GM18526 (cell line): ENCODE results near the gene HOXA5.

Experiments used
- POLR2A ChIP-seq: IDR thresholded peaks from 3 replicates; pipeline ENCODE4 v1.6.1; 2011; ENCODE audit not compliant: insufficient read length; ENCODE audit errors: extremely low read depth

Gene HOXA5

GRCh38 chr7:27175626-27176523 lies 32.4 kb upstream of the HOXA5 start:
- no peak for TF ChIP-seq POLR2A

DNA sequence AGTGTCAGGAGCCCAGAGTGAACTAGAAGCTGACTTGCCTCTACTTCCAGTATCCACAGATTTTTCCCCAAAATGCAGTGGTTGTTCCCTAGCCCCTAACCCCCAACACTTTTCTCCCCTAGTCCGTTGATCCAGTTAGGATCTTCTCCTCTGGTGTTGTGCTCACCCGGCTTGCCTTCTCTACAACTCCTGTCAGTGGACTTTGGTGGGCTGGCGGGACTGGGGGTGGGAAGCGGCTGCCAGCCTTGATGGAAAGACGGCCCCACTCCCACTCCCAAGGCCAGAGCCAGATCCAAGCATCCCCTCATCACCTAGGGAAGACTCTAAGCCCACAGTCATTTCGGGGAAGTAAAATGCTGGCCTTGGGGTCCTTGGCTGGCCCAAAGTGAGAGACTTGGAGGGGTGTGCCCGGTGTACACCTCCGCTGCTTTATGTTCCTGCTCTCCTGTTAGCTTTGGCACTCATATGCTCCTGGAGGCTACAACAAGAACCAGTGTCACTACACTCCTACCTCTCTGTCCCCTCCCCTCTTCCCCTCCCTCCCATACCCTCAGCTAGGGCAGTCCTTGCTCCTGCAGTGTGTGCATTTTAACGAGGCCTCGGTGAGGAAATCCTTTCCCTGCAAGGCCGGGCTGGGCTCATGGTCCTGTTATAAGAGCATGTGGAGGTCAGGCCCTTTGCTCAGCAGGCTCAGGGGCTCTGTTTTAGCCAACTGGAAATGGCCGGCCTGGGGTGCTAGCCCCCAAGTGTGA lies 31.6 kb upstream of the HOXA5 start:
- no peak for TF ChIP-seq POLR2A

- no peak for TF ChIP-seq POLR2A
Observed at GRCh38 chr7:27173956-27174873, 30.7 kb upstream of the HOXA5 start, which contains the start of gene HOXA10. TSS of gene HOXA10 (minus strand) at chr7:27174320. CDS start at chr7:27174306, 14 bp downstream.

DNA sequence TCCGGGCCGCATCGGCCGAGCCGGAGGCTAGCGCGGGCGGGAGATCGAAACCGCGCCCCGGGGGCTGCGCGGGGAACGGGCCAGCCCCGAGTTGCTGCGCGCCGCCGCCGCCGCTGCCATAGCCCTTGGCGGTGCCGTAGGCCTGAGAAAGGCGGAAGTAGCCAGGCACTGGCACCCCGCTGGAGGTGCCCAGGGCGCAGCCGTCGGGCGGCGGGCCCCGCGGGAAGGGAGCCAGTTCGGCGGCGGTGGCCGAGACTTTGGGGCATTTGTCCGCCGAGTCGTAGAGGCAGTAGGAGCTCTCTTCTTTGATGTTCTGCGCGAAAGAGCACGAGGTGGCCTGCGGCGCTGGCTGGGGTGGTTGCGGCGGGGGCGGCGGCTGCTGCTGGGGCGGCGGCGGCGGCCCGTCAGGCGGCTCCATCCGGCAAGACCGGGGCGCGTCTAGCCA lies 30.1 kb upstream of the HOXA5 start:
- no peak for TF ChIP-seq POLR2A

- TF ChIP-seq POLR2A, result no peak
Observed at GRCh38 chr7:27172823-27173510, 29.5 kb upstream of the HOXA5 start.

DNA sequence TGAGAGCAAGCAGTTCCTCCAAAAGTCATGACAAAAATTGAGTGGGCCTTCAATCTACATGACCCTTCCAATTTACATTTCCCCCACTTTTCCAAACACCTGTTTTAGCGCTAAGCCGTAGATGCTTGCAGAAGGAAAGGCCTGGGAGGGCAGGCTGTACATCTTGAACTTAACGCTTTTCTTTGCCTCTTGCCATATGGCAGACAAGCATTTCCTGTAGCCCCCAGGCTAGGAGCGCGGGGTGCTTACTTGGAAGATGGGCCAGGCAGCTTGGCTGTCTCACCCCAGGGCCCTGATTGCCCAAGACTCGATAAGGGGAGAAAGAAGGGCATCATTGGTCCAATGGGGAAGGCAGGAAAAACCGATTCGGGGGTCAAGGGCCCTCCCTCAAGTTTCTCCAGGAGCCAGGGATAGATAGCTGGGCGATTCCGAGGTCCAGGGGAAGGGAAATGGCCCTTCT lies 28.9 kb upstream of the HOXA5 start:
- no peak for TF ChIP-seq POLR2A

GRCh38 chr7:27171637-27172314 lies 28.3 kb upstream of the HOXA5 start:
- no peak for TF ChIP-seq POLR2A

DNA sequence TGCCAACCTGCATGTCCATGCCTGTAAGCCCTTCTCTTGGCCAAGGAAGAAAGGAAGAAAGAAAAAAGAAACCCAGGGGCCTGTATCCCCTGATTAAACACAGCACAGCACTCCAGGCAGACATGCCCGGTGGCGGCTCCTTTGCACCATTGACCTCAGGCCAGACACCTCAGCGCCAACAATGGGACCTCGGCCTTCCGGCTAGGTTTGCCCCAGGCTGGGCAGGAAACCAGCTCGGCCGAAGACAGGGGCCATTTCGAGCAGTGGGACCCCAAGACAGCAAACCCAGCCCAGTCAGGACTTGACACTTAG lies 27.8 kb upstream of the HOXA5 start:
- TF ChIP-seq POLR2A, result no peak

GRCh38 chr7:27170426-27171324 lies 27.2 kb upstream of the HOXA5 start:
- no peak for TF ChIP-seq POLR2A

DNA sequence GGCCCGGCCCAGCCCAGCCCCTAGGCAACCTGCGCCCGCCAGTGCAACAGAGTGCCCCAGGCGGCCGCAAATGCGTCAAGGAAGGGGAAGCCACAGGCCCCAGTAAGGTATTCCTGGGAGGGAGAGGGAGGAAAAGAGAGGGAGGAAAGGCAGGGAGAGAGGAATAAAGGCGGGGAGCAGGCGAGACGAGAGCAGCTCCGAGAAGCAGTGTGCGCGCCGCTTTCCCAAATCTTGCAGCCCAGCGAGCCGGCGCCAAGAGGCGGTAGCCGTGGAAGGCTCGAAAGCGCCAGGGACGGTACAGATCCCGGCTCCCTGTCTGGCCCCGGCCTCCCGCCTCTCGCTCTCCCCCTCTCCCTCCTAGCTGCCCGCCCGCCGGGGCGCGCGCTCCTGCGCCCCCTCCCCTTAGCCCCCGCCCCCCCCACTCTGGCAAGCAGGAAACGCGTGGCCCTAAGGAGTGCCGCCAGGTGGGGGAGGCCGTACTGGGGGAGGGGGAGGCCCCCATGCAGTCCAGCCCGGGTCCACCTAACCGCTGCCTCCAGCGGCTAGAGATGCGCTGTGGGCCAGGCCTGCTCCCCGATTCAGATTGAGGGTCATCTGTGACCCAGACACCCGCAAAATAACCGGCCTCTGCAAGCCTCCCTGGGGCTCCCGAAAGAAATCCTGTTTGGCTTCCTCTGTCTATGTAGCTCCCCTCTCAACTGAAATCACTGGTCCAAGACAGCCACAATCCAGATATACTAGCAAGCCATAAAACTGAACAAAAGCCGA lies 26.4 kb upstream of the HOXA5 start:
- TF ChIP-seq POLR2A, result no peak

DNA sequence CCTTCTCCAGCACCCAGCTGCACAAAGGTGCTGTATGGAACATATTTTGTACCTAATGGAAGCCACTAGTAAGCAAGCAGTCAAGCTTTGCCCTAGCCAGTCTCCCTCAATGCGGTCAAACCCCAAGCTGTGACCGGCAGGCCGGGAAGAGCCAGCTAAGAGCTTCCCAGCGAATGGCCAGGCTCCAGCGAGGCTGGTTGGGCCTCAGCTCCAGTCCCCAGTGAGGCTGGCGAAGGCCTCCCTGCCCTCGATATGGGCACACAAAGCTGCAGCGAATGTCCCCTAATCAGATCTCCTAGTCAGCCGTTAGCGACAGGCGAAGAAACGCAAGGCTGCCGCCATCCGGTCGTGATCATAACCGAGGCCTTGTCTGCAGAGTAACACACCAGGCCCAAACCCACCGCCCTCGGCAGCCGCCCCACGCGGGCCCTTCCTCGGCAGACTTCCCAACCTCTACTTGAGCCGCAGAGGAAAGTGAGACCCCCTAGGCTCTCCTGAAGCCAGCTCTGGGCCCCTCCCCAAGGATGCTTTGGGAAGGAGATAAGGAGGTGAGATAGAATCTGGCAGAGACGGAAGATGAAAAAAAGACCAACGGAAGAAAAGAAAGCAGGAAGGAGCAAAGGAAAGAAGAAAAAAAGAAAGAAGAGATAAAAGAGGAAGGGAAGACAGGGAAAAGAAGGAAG lies 24.9 kb upstream of the HOXA5 start:
- TF ChIP-seq POLR2A, result no peak

GRCh38 chr7:27167916-27168264 lies 24.4 kb upstream of the HOXA5 start:
- no peak for TF ChIP-seq POLR2A
